ENCODE measurements around the gene CCDC138. TPM values are rescaled to one million over a fixed set of nuclear protein-coding genes. Genes with fewer than 3 reads are reported as not detected.

CCDC138 gene
- total RNA-seq, 1 experiment from 2014 or later: 11.3 TPM

GRCh38 chr2:108823286-108823685 is 36.7 kb downstream of the CCDC138 start:
- Mint-ChIP-seq H3K36me3 (ENCODE audit: insufficient read depth, unreplicated experiment) (no peaks in the 10 kb centered on the region), H3K4me1 (ENCODE audit: low read depth, unreplicated experiment) (no peaks in the 10 kb centered on the region), H3K9me3 (ENCODE audit: low read depth, unreplicated experiment) (no peaks in the 10 kb centered on the region), H3K4me3 (ENCODE audit: low read depth, unreplicated experiment) (no peak overlapping the region), H3K27ac (ENCODE audit: unreplicated experiment) (no peak overlapping the region), H3K27me3 (ENCODE audit: unreplicated experiment) (no peaks in the 10 kb centered on the region)
- CTCF ChIA-PET: interaction anchor here (0.5 kb wide), 1 partner anchor 411 kb away, joined by 4 read pairs; no protein-coding TSS in a partner anchor
- intact Hi-C loops (cut with micrococcal nuclease; ENCODE audit: unreplicated experiment): no loop called here
- no peak for TF ChIP-seq CTCF (IDR thresholded peaks at IDR 0.05; ENCODE audit: unreplicated experiment)
- no peak for DNase-seq
- no TSS peak for BruUV-seq (replicated peaks)

- no peak for TF ChIP-seq CTCF (IDR thresholded peaks at IDR 0.05; ENCODE audit: unreplicated experiment)
- BruUV-seq (replicated peaks): no TSS peak
- no peaks in the 10 kb centered on the region for H3K4me1 Mint-ChIP-seq (ENCODE audit: low read depth, unreplicated experiment)
- no peak for DNase-seq
- H3K27me3 Mint-ChIP-seq (ENCODE audit: unreplicated experiment): no peaks in the 10 kb centered on the region
- CTCF ChIA-PET: no interaction called here
- H3K9me3 Mint-ChIP-seq (ENCODE audit: low read depth, unreplicated experiment): no peaks in the 10 kb centered on the region
- intact Hi-C loops (cut with micrococcal nuclease; ENCODE audit: unreplicated experiment): no loop called here
- no peak overlapping the region for H3K4me3 Mint-ChIP-seq (ENCODE audit: low read depth, unreplicated experiment)
- H3K27ac Mint-ChIP-seq (ENCODE audit: unreplicated experiment): no peak overlapping the region
- H3K36me3 Mint-ChIP-seq (ENCODE audit: insufficient read depth, unreplicated experiment): no peaks in the 10 kb centered on the region
These were observed 37.9 kb downstream of the CCDC138 start for GRCh38 chr2:108824316-108825070.

- BruUV-seq (replicated peaks): no TSS peak
- CTCF ChIA-PET: no interaction called here
- intact Hi-C loops (cut with micrococcal nuclease; ENCODE audit: unreplicated experiment): no loop called here
- no peak for DNase-seq
- Mint-ChIP-seq H3K36me3 (ENCODE audit: insufficient read depth, unreplicated experiment) (no peaks in the 10 kb centered on the region), H3K4me3 (ENCODE audit: low read depth, unreplicated experiment) (no peak overlapping the region), H3K27me3 (ENCODE audit: unreplicated experiment) (no peaks in the 10 kb centered on the region), H3K27ac (ENCODE audit: unreplicated experiment) (no peak overlapping the region), H3K4me1 (ENCODE audit: low read depth, unreplicated experiment) (no peaks in the 10 kb centered on the region), H3K9me3 (ENCODE audit: low read depth, unreplicated experiment) (no peaks in the 10 kb centered on the region)
- TF ChIP-seq CTCF (IDR thresholded peaks at IDR 0.05; ENCODE audit: unreplicated experiment): no peak
These were observed 38.7 kb downstream of the CCDC138 start for GRCh38 chr2:108825254-108825653.

- H3K27me3 Mint-ChIP-seq (ENCODE audit: unreplicated experiment): no peaks in the 10 kb centered on the region
- H3K4me1 Mint-ChIP-seq (ENCODE audit: low read depth, unreplicated experiment): no peaks in the 10 kb centered on the region
These were observed 39.2 kb downstream of the CCDC138 start for GRCh38 chr2:108825736-108826135.

More at GRCh38 chr2:108825736-108826135, 39.2 kb downstream of the CCDC138 start:
- no peak overlapping the region for H3K4me3 Mint-ChIP-seq (ENCODE audit: low read depth, unreplicated experiment)
- DNase-seq: no peak
- BruUV-seq (replicated peaks): no TSS peak
- H3K27ac Mint-ChIP-seq (ENCODE audit: unreplicated experiment): no peak overlapping the region
- CTCF ChIA-PET: no interaction called here
- H3K9me3 Mint-ChIP-seq (ENCODE audit: low read depth, unreplicated experiment): no peaks in the 10 kb centered on the region
- H3K36me3 Mint-ChIP-seq (ENCODE audit: insufficient read depth, unreplicated experiment): no peaks in the 10 kb centered on the region
- no peak for TF ChIP-seq CTCF (IDR thresholded peaks at IDR 0.05; ENCODE audit: unreplicated experiment)
- intact Hi-C loops (cut with micrococcal nuclease; ENCODE audit: unreplicated experiment): no loop called here

All from Calu3 (cell line).